Endothelial cell of umbilical vein (primary cell): ENCODE measurements around the gene ZNF385D. TPM values are rescaled to one million over a fixed set of nuclear protein-coding genes. Genes with fewer than 3 reads are reported as not detected.

Experiments used
- BruUV-seq: library from RNA; stranded (reverse); fragments of 400-500 nt; replicated peaks from 2 replicates; lab custom pipeline; 2021; lab: Mats Ljungman, UMichigan
- CTCF ChIA-PET: fragments of 300-600, 350-600 bp; sonication (Branson Sonifier 250); formaldehyde crosslinking; loops from one replicate; lab custom pipeline; 2021; ENCODE audit warnings: antibody characterized with exemption, inconsistent platforms; lab: Charles Lee
- POLR2A ChIA-PET: fragments of 300-600, 350-600 bp; sonication (Branson Sonifier 250); formaldehyde crosslinking; loops from one replicate; lab custom pipeline; 2021; ENCODE audit warnings: antibody characterized with exemption, inconsistent platforms; lab: Charles Lee
- DNase-seq: peaks from one replicate; pipeline ENCODE4 v3.0.0-alpha.2; 2011; ENCODE audit warnings: low read depth, low spot score
- FAIRE-seq: peaks from 2 replicates; lab custom pipeline; 2011; peaks lifted over from hg19 to GRCh38; lab: Jason Lieb, UNC
- H2AFZ ChIP-seq: 2 replicates; pipeline ENCODE4 v1.6.0; 2012; ENCODE audit warnings: low read depth, low read length, control low read depth, inconsistent platforms
- H3K27ac ChIP-seq: 2 replicates; pipeline ENCODE4 v1.5.1; 2011; ENCODE audit warnings: low read depth, mild to moderate bottlenecking, control low read depth, low read length, moderate library complexity; ENCODE audit not compliant: insufficient read depth
- H3K27me3 ChIP-seq, 2 experiments: 2 replicates each; pipeline versions ENCODE4 v1.6.0 to v1.6.1; 2011; ENCODE audit warnings: low read length in 2 of 2, mixed read lengths in 1 of 2; ENCODE audit not compliant: control insufficient read depth in 2 of 2, insufficient read depth in 2 of 2
- H3K36me3 ChIP-seq, 2 experiments: 2 replicates in 1 of 2; 3 replicates in 1 of 2; pipeline ENCODE4 v1.5.1; 2011; ENCODE audit warnings: low read length in 2 of 2, mild to moderate bottlenecking in 1 of 2, moderate library complexity in 1 of 2; ENCODE audit not compliant: control insufficient read depth in 2 of 2, insufficient read depth in 2 of 2; ENCODE audit errors: extremely low read depth in 1 of 2
- H3K4me1 ChIP-seq: 3 replicates; pipeline ENCODE4 v1.5.1; 2011; ENCODE audit warnings: mild to moderate bottlenecking, low read length; ENCODE audit not compliant: control insufficient read depth, insufficient read depth; ENCODE audit errors: extremely low read depth
- H3K4me2 ChIP-seq: 2 replicates; pipeline ENCODE4 v1.6.1; 2011; ENCODE audit warnings: low read length, control low read depth, mixed read lengths; ENCODE audit not compliant: insufficient read depth
- H3K4me3 ChIP-seq, 3 experiments: fragments of 200-600 bp in 1 of 3; sonication (generic), shearing (Covaris generic) in 1 of 3; replicated peaks in 1 of 3; 2 replicates each; pipeline ENCODE4 v1.5.1; 2011 to 2016; ENCODE audit warnings: control low read depth in 3 of 3, low read length in 3 of 3, mild to moderate bottlenecking in 2 of 3, inconsistent platforms in 1 of 3, low read depth in 1 of 3, moderate library complexity in 1 of 3; ENCODE audit not compliant: insufficient read depth in 1 of 3
- H3K79me2 ChIP-seq: 2 replicates; pipeline ENCODE4 v1.6.0; 2012; ENCODE audit warnings: low read length, inconsistent platforms; ENCODE audit not compliant: control insufficient read depth, insufficient read depth
- H3K9ac ChIP-seq: replicated peaks from 2 replicates; pipeline ENCODE3; 2011; ENCODE audit warnings: low read length, control low read depth; ENCODE audit not compliant: insufficient read depth; ENCODE audit errors: extremely low read depth
- H3K9me1 ChIP-seq: replicated peaks from 3 replicates; pipeline ENCODE4 v1.6.0; 2011; ENCODE audit warnings: mild to moderate bottlenecking, low read length; ENCODE audit not compliant: control insufficient read depth, insufficient read depth; ENCODE audit errors: extremely low read depth
- H3K9me3 ChIP-seq: replicated peaks from 2 replicates; pipeline ENCODE4 v1.5.1; 2012; ENCODE audit warnings: low read length, inconsistent platforms; ENCODE audit not compliant: control insufficient read depth, insufficient read depth
- H4K20me1 ChIP-seq: replicated peaks from 2 replicates; pipeline ENCODE3; 2011; ENCODE audit warnings: mild to moderate bottlenecking, low read length; ENCODE audit not compliant: control insufficient read depth, insufficient read depth; ENCODE audit errors: extremely low read depth
- CTCF ChIP-seq, 2 donors: IDR thresholded peaks; 1 replicate in 1 of 2; 2 replicates in 1 of 2; pipeline ENCODE4 v1.5.1; 2011; ENCODE audit warnings: low read length in 2 of 2, mild to moderate bottlenecking in 2 of 2, moderate library complexity in 2 of 2, control low read depth in 1 of 2, inconsistent platforms in 1 of 2, low read depth in 1 of 2; ENCODE audit not compliant: insufficient read depth in 1 of 2; ENCODE audit errors: extremely low read depth in 1 of 2
- EZH2 ChIP-seq: IDR thresholded peaks from 2 replicates; pipeline ENCODE4 v1.6.1; 2012; ENCODE audit warnings: borderline replicate concordance, low read depth, mild to moderate bottlenecking, moderate library complexity, low read length, inconsistent platforms; ENCODE audit not compliant: severe bottlenecking
- FOS ChIP-seq: IDR thresholded peaks from 2 replicates; pipeline ENCODE4 v1.6.1; 2011; ENCODE audit warnings: mild to moderate bottlenecking, low read length, moderate library complexity, borderline replicate concordance; ENCODE audit not compliant: insufficient read depth
- GATA2 ChIP-seq: IDR thresholded peaks from 2 replicates; pipeline ENCODE4 v1.7.0; 2011; ENCODE audit warnings: low read depth, mild to moderate bottlenecking, moderate library complexity, mixed read lengths, low read length; ENCODE audit not compliant: insufficient read length, insufficient read depth
- JUN ChIP-seq: IDR thresholded peaks from 2 replicates; pipeline ENCODE4 v1.6.1; 2011; ENCODE audit warnings: borderline replicate concordance, low read depth; ENCODE audit not compliant: insufficient read length, insufficient read depth
- MAX ChIP-seq: IDR thresholded peaks from 2 replicates; pipeline ENCODE4 v1.6.1; 2011; ENCODE audit not compliant: insufficient read depth, insufficient read length
- MYC ChIP-seq: IDR thresholded peaks from one replicate; pipeline ENCODE4 v1.6.1; 2011; ENCODE audit warnings: mild to moderate bottlenecking, low read depth, low read length
- POLR2A ChIP-seq: IDR thresholded peaks from 2 replicates; pipeline ENCODE4 v1.6.1; 2012; ENCODE audit warnings: low read depth, mild to moderate bottlenecking, control low read depth, low read length
- POLR2AphosphoS5 ChIP-seq: IDR thresholded peaks from 2 replicates; pipeline ENCODE4 v1.6.1; 2012; ENCODE audit warnings: low read depth, mild to moderate bottlenecking, control low read depth, low read length, moderate library complexity; ENCODE audit not compliant: insufficient read depth
- dilution Hi-C: fragments of 300-500 bp; cut with MboI; formaldehyde crosslinking; loops from one replicate; pipeline ENCODE4 v1.15.0; 2019; ENCODE audit warnings: low sequenced_read_pairs; ENCODE audit not compliant: extremely low pct_ligation_motif_present
- intact Hi-C: fragments of 100-400 bp; cut with micrococcal nuclease; formaldehyde crosslinking; loops from one replicate; pipeline ENCODE4 v1.10.0; 2022
- polyA plus RNA-seq, 4 experiments: library from polyadenylated mRNA; depleted of rRNA in 3 of 4; stranded (reverse) in 3 of 4; unstranded in 1 of 4; fragments of >200 nt; gene quantifications; 2 replicates each; pipeline versions ENCODE4 v1.2.1 to v1.2.3, GENCODE V29; 2011 to 2012; ENCODE audit warnings: missing spikeins in 1 of 4
- total RNA-seq: library from RNA; stranded (reverse); gene quantifications from 2 replicates; pipeline ENCODE4 v1.2.3, GENCODE V29; 2021

ZNF385D gene
- total and polyA plus RNA-seq, 2 donors (not counting 3 experiments of a cell fraction or from before 2014, with no cell fraction given) = not detected

GRCh38 chr3:21528291-21528995, 222.6 kb downstream of the ZNF385D start:
- H4K20me1 ChIP-seq = no peaks in the 10 kb centered on the region
- H3K4me1 ChIP-seq = no peaks in the 10 kb centered on the region
- ChIA-PET CTCF (no interaction called here), POLR2A (no interaction called here)
- TF ChIP-seq MYC (no peak), EZH2 (no peak), POLR2A (no peak), POLR2AphosphoS5 (no peak), FOS (no peak), MAX (no peak), GATA2 (no peak), CTCF (IDR thresholded peaks at IDR 0.05; ENCODE audit: extremely low read depth in 1 of 2, insufficient read depth in 1 of 2, low read depth in 1 of 2, low read length in 2 of 2) (no peak), JUN (no peak)
- H3K27me3 ChIP-seq = no peaks in the 10 kb centered on the region
- no peak overlapping the region for H3K4me2 ChIP-seq
- no TSS peak for BruUV-seq
- no peaks in the 10 kb centered on the region for H3K9me1 ChIP-seq
- H3K27ac ChIP-seq = no peak overlapping the region
- DNase-seq = no peak
- H3K36me3 ChIP-seq = no peaks in the 10 kb centered on the region
- dilution Hi-C loops (no loop called here), intact Hi-C loops (no loop called here)
- no peak for FAIRE-seq
- no peaks in the 10 kb centered on the region for H3K9me3 ChIP-seq
- H3K4me3 ChIP-seq = no peak overlapping the region
- H2AFZ ChIP-seq = no peak overlapping the region
- no peak overlapping the region for H3K9ac ChIP-seq
- no peaks in the 10 kb centered on the region for H3K79me2 ChIP-seq
